Stimulated activated CD4-positive, alpha-beta T cell treated with anti-CD3 and anti-CD28 coated beads, Interleukin-2, amount 100 ng/mL, for 48 hours (primary cell): ENCODE results near the gene NEB.

Experiments
- DNase-seq, 2 donors: peaks; one replicate each; pipeline ENCODE4 v3.0.0-alpha.2; 2020

The NEB gene

GRCh38 chr2:151439127-151439526, 295.1 kb downstream of the NEB start:
- no peak for DNase-seq

- no peak for DNase-seq
Measured at GRCh38 chr2:151438506-151438905, 295.8 kb downstream of the NEB start.

GRCh38 chr2:151437630-151438029, 296.6 kb downstream of the NEB start:
- no peak for DNase-seq
